Measurements from ENCODE around the gene FATE1.

DNA sequence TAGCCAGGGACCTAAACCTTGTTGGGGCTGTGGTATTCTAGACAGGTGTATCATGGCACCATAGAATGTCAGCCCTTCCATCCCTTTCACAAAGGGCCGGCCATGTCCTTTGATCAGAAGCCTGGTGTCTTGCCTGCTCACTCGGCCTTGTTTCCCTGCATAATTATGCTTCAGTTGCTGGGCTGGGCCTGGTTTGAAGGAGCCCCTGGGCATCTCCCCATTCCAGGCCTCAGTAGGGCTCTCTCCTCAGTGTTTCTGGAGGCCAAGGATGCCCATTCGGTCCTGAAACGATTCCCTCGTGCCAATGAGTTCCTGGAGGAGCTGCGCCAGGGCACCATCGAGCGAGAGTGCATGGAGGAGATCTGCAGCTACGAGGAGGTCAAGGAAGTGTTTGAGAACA lies 16.1 kb upstream of the FATE1 start:
- TF ChIP-seq EZH2 (IDR thresholded peaks at IDR 0.05) (no peak), POLR2AphosphoS5 (IDR thresholded peaks at IDR 0.05; ENCODE audit: borderline replicate concordance, low read depth, low read length) (no peak)

Measured in SK-N-MC (cell line).